Measurements from ENCODE around the gene ARHGAP45.
"Not testable (repeated sequence)": the region's sequence is repeated elsewhere in the genome, so short reads cannot be mapped to it uniquely, and the experiment has no call there.

DNA sequence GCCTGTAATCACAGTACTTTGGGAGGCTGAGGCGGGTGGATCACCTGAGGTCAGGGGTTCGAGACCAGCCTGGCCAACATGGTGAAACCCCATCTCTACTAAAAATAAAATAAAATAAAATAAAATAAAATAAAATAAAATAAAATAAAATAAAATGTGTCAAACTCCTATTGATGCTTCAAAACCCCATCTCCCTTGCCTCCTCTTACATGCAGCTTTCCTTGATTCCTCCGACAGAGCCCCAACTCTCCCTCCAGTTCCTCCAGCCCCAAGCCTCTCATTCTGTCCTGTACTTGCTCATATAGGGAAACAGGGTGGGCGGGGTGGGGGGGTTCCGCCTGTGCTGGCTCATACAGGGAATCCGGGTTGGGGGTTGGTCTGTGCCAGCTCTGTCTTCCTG, 41.9 kb upstream of the ARHGAP45 start:
- not testable (repeated sequence) for TF ChIP-seq EP300 (IDR thresholded peaks at IDR 0.05; ENCODE audit: borderline replicate concordance in 1 of 2, low read depth in 2 of 2, low read length in 2 of 2); MAFK (IDR thresholded peaks at IDR 0.05; ENCODE audit: low read depth, low read length); CBX8 (IDR thresholded peaks at IDR 0.05; ENCODE audit: borderline replicate concordance, low read depth, low read length)
- TF ChIP-seq, protein P1, sequence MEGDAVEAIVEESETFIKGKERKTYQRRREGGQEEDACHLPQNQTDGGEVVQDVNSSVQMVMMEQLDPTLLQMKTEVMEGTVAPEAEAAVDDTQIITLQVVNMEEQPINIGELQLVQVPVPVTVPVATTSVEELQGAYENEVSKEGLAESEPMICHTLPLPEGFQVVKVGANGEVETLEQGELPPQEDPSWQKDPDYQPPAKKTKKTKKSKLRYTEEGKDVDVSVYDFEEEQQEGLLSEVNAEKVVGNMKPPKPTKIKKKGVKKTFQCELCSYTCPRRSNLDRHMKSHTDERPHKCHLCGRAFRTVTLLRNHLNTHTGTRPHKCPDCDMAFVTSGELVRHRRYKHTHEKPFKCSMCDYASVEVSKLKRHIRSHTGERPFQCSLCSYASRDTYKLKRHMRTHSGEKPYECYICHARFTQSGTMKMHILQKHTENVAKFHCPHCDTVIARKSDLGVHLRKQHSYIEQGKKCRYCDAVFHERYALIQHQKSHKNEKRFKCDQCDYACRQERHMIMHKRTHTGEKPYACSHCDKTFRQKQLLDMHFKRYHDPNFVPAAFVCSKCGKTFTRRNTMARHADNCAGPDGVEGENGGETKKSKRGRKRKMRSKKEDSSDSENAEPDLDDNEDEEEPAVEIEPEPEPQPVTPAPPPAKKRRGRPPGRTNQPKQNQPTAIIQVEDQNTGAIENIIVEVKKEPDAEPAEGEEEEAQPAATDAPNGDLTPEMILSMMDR (IDR thresholded peaks at IDR 0.05; ENCODE audit: control extremely low read depth in 1 of 3, insufficient read depth in 1 of 3, low read depth in 1 of 3, low read length in 3 of 3), result not testable (repeated sequence)
